DOHH2 (cell line): ENCODE results near the gene SKIC8.

Source experiments
- H3F3A ChIP-seq: fragments of 200-600 bp; sonication (generic), shearing (Covaris generic); 2 replicates; pipeline ENCODE4 v1.6.0; 2016; ENCODE audit warnings: antibody characterized with exemption, mild to moderate bottlenecking; ENCODE audit not compliant: control insufficient read depth, insufficient read depth
- H3K27ac ChIP-seq: fragments of 200-600 bp; sonication (generic); 2 replicates; pipeline ENCODE4 v1.5.1; 2014; ENCODE audit warnings: low read depth, mild to moderate bottlenecking, low read length, moderate library complexity
- H3K27me3 ChIP-seq: fragments of 200-600 bp; sonication (generic); 2 replicates; pipeline ENCODE4 v1.6.1; 2014; ENCODE audit warnings: mild to moderate bottlenecking, low read length, mixed read lengths; ENCODE audit not compliant: control insufficient read depth
- H3K36me3 ChIP-seq: fragments of 200-600 bp; sonication (generic); 2 replicates; pipeline ENCODE4 v1.6.1; 2014; ENCODE audit warnings: mild to moderate bottlenecking, low read length, moderate library complexity, mixed read lengths; ENCODE audit not compliant: control insufficient read depth
- H3K4me1 ChIP-seq: fragments of 200-600 bp; sonication (generic); 2 replicates; pipeline ENCODE4 v1.6.1; 2014; ENCODE audit warnings: mild to moderate bottlenecking, low read length, mixed read lengths; ENCODE audit not compliant: control insufficient read depth
- H3K4me2 ChIP-seq: fragments of 200-600 bp; sonication (generic); 2 replicates; pipeline ENCODE4 v1.6.0; 2014; ENCODE audit warnings: mild to moderate bottlenecking, low read length, moderate library complexity
- H3K4me3 ChIP-seq: fragments of 200-600 bp; sonication (generic); 2 replicates; pipeline ENCODE4 v1.5.1; 2014; ENCODE audit warnings: mild to moderate bottlenecking, low read length, mixed read lengths
- H3K79me2 ChIP-seq: fragments of 200-600 bp; sonication (generic); 2 replicates; pipeline ENCODE4 v1.6.1; 2014; ENCODE audit warnings: mild to moderate bottlenecking, low read length, mixed read lengths; ENCODE audit not compliant: control insufficient read depth
- H3K9me2 ChIP-seq: fragments of 200-600 bp; sonication (generic); replicated peaks from 2 replicates; pipeline ENCODE4 v1.6.1; 2014; ENCODE audit warnings: mild to moderate bottlenecking, low read length, mixed read lengths; ENCODE audit not compliant: control insufficient read depth
- H3K9me3 ChIP-seq: fragments of 200-600 bp; sonication (generic); 2 replicates; pipeline ENCODE4 v1.6.1; 2014; ENCODE audit warnings: antibody characterized with exemption, low read length, mixed read lengths; ENCODE audit not compliant: control insufficient read depth, insufficient read depth
- H4K20me1 ChIP-seq: fragments of 200-600 bp; sonication (generic); 2 replicates; pipeline ENCODE4 v1.6.0; 2014; ENCODE audit warnings: low read depth, mild to moderate bottlenecking, antibody characterized with exemption, low read length, moderate library complexity; ENCODE audit not compliant: control insufficient read depth, insufficient read depth
- EZH2phosphoT487 ChIP-seq: fragments of 200-600 bp; sonication (generic); IDR thresholded peaks from 2 replicates; pipeline ENCODE4 v1.6.1; 2017; ENCODE audit warnings: borderline replicate concordance, mild to moderate bottlenecking, antibody characterized with exemption, low read length, moderate library complexity, mixed read lengths
- TF ChIP-seq, protein P1 (sequence below): fragments of 200-600 bp; sonication (generic); IDR thresholded peaks from one replicate; pipeline ENCODE4 v1.5.1; 2014; ENCODE audit warnings: antibody characterized with exemption, mild to moderate bottlenecking, low read depth, low read length; ENCODE audit not compliant: poor library complexity, severe bottlenecking

SKIC8 gene

DNA sequence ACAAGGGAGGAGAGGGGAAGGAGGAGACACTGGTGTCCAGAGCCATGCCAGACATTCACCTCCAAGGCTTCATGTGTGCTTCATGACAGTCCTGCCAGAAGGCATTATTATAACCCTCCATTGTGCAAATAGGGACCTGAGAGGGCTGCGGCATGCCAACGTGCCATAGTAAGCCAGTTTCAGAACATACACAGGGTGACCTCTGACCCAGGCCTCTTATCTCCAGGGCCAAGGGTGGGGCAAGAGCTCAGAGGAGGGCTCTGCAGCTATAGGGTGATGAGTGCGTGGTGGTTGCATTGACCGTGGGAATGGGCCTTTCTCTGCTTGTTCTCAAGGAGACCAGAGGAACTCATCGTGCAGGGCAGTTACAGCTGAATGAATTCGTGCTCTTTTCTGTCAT lies 55.3 kb downstream of the SKIC8 start:
- H3K27me3 ChIP-seq: peaks cover 5% of the 10 kb centered on the region
- H3K9me2 ChIP-seq: no peaks in the 10 kb centered on the region
- no peaks in the 10 kb centered on the region for H3K36me3 ChIP-seq
- no peaks in the 10 kb centered on the region for H3K4me1 ChIP-seq
- H3K27ac ChIP-seq: no peak overlapping the region
- H3K79me2 ChIP-seq: no peaks in the 10 kb centered on the region
- H3K9me3 ChIP-seq: no peaks in the 10 kb centered on the region
- no peaks in the 10 kb centered on the region for H4K20me1 ChIP-seq
- no peak overlapping the region for H3K4me3 ChIP-seq
- TF ChIP-seq EZH2phosphoT487: no peak
- TF ChIP-seq, protein P1, sequence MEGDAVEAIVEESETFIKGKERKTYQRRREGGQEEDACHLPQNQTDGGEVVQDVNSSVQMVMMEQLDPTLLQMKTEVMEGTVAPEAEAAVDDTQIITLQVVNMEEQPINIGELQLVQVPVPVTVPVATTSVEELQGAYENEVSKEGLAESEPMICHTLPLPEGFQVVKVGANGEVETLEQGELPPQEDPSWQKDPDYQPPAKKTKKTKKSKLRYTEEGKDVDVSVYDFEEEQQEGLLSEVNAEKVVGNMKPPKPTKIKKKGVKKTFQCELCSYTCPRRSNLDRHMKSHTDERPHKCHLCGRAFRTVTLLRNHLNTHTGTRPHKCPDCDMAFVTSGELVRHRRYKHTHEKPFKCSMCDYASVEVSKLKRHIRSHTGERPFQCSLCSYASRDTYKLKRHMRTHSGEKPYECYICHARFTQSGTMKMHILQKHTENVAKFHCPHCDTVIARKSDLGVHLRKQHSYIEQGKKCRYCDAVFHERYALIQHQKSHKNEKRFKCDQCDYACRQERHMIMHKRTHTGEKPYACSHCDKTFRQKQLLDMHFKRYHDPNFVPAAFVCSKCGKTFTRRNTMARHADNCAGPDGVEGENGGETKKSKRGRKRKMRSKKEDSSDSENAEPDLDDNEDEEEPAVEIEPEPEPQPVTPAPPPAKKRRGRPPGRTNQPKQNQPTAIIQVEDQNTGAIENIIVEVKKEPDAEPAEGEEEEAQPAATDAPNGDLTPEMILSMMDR: no peak
- H3K4me2 ChIP-seq: no peak overlapping the region
- H3F3A ChIP-seq: no peaks in the 10 kb centered on the region

DNA sequence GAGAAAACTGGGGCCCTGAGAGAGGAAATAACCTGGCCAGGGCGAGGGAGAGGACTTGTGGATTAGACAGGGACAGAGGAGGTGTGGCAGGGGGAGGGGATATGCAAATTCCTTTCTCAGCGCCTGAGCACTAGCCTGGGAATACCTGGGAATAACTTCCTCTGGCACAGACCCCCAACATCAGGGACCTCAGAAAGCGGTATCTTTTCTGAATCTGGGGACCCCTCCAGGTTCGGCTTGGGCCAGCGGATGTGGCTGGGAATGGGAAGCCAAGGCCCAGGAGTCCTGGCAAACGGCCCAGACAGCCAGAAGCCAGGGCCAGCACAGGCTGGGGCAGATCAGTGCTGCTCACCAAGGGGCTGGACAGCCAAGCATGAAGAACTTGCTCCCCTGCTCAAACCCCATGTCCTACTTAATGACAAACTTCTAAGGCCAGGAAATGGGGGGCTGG lies 55.9 kb downstream of the SKIC8 start:
- no peaks in the 10 kb centered on the region for H3K36me3 ChIP-seq
- no peak overlapping the region for H3K4me3 ChIP-seq
- no peaks in the 10 kb centered on the region for H3F3A ChIP-seq
- no peaks in the 10 kb centered on the region for H3K9me3 ChIP-seq
- H3K27me3 ChIP-seq: peaks cover 5% of the 10 kb centered on the region
- TF ChIP-seq EZH2phosphoT487: no peak
- H3K4me2 ChIP-seq: no peak overlapping the region
- H3K9me2 ChIP-seq: no peaks in the 10 kb centered on the region
- no peaks in the 10 kb centered on the region for H3K79me2 ChIP-seq
- no peak overlapping the region for H3K27ac ChIP-seq
- H3K4me1 ChIP-seq: no peaks in the 10 kb centered on the region
- no peaks in the 10 kb centered on the region for H4K20me1 ChIP-seq

DNA sequence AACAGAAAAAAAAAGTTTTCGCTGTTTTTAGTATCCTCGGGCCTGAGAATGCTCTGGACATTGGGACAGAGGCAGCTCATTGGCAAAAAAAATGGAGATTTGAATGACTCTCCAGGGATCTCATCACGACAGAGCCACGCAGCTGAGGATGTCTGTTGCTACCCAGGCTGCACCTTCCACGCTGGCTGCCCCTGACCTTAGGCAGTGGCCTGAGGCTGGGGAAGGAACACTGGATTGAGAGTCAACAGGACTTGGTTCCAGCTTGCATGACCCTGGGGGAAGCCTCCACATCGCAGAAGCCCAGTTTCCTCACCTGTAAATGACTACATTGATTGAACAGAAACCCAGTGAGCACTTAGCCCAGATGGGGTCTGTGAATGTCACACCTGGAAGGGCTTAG lies 56.4 kb downstream of the SKIC8 start:
- no peaks in the 10 kb centered on the region for H3K79me2 ChIP-seq
- no peaks in the 10 kb centered on the region for H3K9me3 ChIP-seq
- H3K27me3 ChIP-seq: peaks cover 5% of the 10 kb centered on the region
- no peaks in the 10 kb centered on the region for H3K4me1 ChIP-seq
- TF ChIP-seq, protein P1: no peak
- TF ChIP-seq EZH2phosphoT487: no peak
- H3K27ac ChIP-seq: no peak overlapping the region
- H3K4me2 ChIP-seq: no peak overlapping the region
- H4K20me1 ChIP-seq: no peaks in the 10 kb centered on the region
- no peaks in the 10 kb centered on the region for H3F3A ChIP-seq
- H3K9me2 ChIP-seq: no peaks in the 10 kb centered on the region
- no peaks in the 10 kb centered on the region for H3K36me3 ChIP-seq
- H3K4me3 ChIP-seq: no peak overlapping the region

DNA sequence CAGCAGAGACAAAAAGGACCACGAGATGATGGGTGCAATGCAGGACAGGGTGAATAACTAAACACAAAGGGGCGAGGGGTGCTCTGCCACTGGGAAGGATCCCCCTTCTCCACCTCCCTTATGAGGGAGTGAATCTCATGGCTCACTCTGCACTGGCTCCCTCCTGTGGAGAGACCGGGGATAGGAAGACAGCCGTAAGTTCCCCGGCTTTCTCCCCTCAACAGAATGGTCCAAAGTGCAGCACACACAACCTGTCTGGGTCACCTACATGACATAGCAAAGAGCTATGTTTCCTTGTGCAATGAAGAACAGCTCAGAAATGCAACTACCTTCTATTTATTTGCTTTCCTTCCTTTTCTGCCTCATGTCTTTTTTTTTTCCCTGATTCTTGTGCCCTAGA lies 57.3 kb downstream of the SKIC8 start:
- H3K4me3 ChIP-seq: no peak overlapping the region
- H3F3A ChIP-seq: no peaks in the 10 kb centered on the region
- no peak overlapping the region for H3K27ac ChIP-seq
- H3K9me3 ChIP-seq: no peaks in the 10 kb centered on the region
- no peak for TF ChIP-seq EZH2phosphoT487
- TF ChIP-seq, protein P1: peak; percentile 43
- no peak overlapping the region for H3K4me2 ChIP-seq
- H3K27me3 ChIP-seq: peaks cover 5% of the 10 kb centered on the region
- no peaks in the 10 kb centered on the region for H3K79me2 ChIP-seq
- H3K9me2 ChIP-seq: no peaks in the 10 kb centered on the region
- no peaks in the 10 kb centered on the region for H3K36me3 ChIP-seq
- H4K20me1 ChIP-seq: no peaks in the 10 kb centered on the region
- no peaks in the 10 kb centered on the region for H3K4me1 ChIP-seq
